Esophagus muscularis mucosa (tissue), 3 donors: ENCODE results near the gene TMEM47.

ENCODE experiments used
- POLR2A ChIP-seq: fragments of 450-650 bp; IDR thresholded peaks from one replicate; pipeline ENCODE4 v1.6.1; 2017; ENCODE audit warnings: antibody characterized with exemption, moderate library complexity, mild to moderate bottlenecking, low read depth
- TF ChIP-seq, protein P1 (sequence below), 3 experiments: fragments of 200-600 bp in 2 of 3; fragments of 450-650 bp in 1 of 3; sonication (generic) in 2 of 3; IDR thresholded peaks; one replicate each; pipeline ENCODE4 v1.5.1; 2017 to 2019; ENCODE audit warnings: antibody characterized with exemption in 3 of 3, mild to moderate bottlenecking in 2 of 3, moderate library complexity in 1 of 3

DNA sequence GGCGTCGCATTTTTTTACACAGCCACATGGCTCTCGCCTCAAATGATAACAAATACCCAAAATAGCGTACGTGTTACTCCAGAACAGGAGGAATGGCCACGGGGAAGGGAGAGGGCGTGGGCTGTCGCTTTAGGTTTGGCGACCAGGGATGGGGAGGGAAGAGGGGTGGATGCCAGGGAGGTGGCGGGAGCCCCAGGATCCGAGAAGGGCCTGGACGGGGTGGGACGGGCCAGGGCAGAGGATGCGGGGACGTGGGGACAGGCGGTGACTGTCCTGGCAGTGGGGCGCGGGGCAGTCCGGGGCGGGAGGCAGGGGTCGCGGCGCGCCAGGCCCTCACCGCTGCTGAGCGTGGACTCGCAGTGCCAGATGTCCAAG is 631 bp downstream of the TMEM47 start:
- TF ChIP-seq, protein P1, sequence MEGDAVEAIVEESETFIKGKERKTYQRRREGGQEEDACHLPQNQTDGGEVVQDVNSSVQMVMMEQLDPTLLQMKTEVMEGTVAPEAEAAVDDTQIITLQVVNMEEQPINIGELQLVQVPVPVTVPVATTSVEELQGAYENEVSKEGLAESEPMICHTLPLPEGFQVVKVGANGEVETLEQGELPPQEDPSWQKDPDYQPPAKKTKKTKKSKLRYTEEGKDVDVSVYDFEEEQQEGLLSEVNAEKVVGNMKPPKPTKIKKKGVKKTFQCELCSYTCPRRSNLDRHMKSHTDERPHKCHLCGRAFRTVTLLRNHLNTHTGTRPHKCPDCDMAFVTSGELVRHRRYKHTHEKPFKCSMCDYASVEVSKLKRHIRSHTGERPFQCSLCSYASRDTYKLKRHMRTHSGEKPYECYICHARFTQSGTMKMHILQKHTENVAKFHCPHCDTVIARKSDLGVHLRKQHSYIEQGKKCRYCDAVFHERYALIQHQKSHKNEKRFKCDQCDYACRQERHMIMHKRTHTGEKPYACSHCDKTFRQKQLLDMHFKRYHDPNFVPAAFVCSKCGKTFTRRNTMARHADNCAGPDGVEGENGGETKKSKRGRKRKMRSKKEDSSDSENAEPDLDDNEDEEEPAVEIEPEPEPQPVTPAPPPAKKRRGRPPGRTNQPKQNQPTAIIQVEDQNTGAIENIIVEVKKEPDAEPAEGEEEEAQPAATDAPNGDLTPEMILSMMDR (IDR thresholded peaks at IDR 0.05), result no peak
- TF ChIP-seq POLR2A, result no peak
